ENCODE results near the gene ARL13B. TPM values are rescaled to one million over a fixed set of nuclear protein-coding genes. Genes with fewer than 3 reads are reported as not detected.

The ARL13B gene
- total RNA-seq, 1 donor from 2014 or later, result 12.1 TPM

- H3K4me3 Mint-ChIP-seq (ENCODE audit: unreplicated experiment), result no peak overlapping the region
- no peak for DNase-seq
- peaks cover 4% of the 10 kb centered on the region for H3K4me1 Mint-ChIP-seq (ENCODE audit: low read depth, unreplicated experiment)
- no peaks in the 10 kb centered on the region for H3K36me3 Mint-ChIP-seq (ENCODE audit: unreplicated experiment)
- no peak overlapping the region for H3K27ac Mint-ChIP-seq (ENCODE audit: unreplicated experiment)
- no peak for TF ChIP-seq CTCF (IDR thresholded peaks at IDR 0.05; ENCODE audit: partially characterized antibody, unreplicated experiment)
- H3K9me3 Mint-ChIP-seq (ENCODE audit: unreplicated experiment), result no peaks in the 10 kb centered on the region
- H3K27me3 Mint-ChIP-seq (ENCODE audit: unreplicated experiment), result peaks cover 1% of the 10 kb centered on the region
These were observed 31.3 kb downstream of the ARL13B start for GRCh38 chr3:94011233-94011711.

- Mint-ChIP-seq H3K4me3 (ENCODE audit: unreplicated experiment) (no peak overlapping the region), H3K27ac (ENCODE audit: unreplicated experiment) (no peak overlapping the region), H3K36me3 (ENCODE audit: unreplicated experiment) (no peaks in the 10 kb centered on the region), H3K27me3 (ENCODE audit: unreplicated experiment) (no peaks in the 10 kb centered on the region), H3K9me3 (ENCODE audit: unreplicated experiment) (no peaks in the 10 kb centered on the region), H3K4me1 (ENCODE audit: low read depth, unreplicated experiment) (peaks cover 4% of the 10 kb centered on the region)
- no peak for TF ChIP-seq CTCF (IDR thresholded peaks at IDR 0.05; ENCODE audit: partially characterized antibody, unreplicated experiment)
- DNase-seq, result no peak
These were observed 32.2 kb downstream of the ARL13B start for GRCh38 chr3:94012185-94012584.

- no peak for TF ChIP-seq CTCF (IDR thresholded peaks at IDR 0.05; ENCODE audit: partially characterized antibody, unreplicated experiment)
- DNase-seq, result no peak
- H3K4me3 Mint-ChIP-seq (ENCODE audit: unreplicated experiment), result no peak overlapping the region
- H3K27me3 Mint-ChIP-seq (ENCODE audit: unreplicated experiment), result peaks cover 1% of the 10 kb centered on the region
- H3K9me3 Mint-ChIP-seq (ENCODE audit: unreplicated experiment), result peaks cover 2% of the 10 kb centered on the region
- H3K4me1 Mint-ChIP-seq (ENCODE audit: low read depth, unreplicated experiment), result peaks cover 6% of the 10 kb centered on the region
- no peaks in the 10 kb centered on the region for H3K36me3 Mint-ChIP-seq (ENCODE audit: unreplicated experiment)
- no peak overlapping the region for H3K27ac Mint-ChIP-seq (ENCODE audit: unreplicated experiment)
These were observed 35.1 kb downstream of the ARL13B start for GRCh38 chr3:94015025-94015424.

- Mint-ChIP-seq H3K36me3 (ENCODE audit: unreplicated experiment) (no peaks in the 10 kb centered on the region), H3K4me3 (ENCODE audit: unreplicated experiment) (no peak overlapping the region), H3K27ac (ENCODE audit: unreplicated experiment) (no peak overlapping the region), H3K27me3 (ENCODE audit: unreplicated experiment) (peaks cover 1% of the 10 kb centered on the region), H3K9me3 (ENCODE audit: unreplicated experiment) (peaks cover 2% of the 10 kb centered on the region), H3K4me1 (ENCODE audit: low read depth, unreplicated experiment) (peaks cover 5% of the 10 kb centered on the region)
- DNase-seq, result no peak
- TF ChIP-seq CTCF (IDR thresholded peaks at IDR 0.05; ENCODE audit: partially characterized antibody, unreplicated experiment), result no peak
These were observed 39.7 kb downstream of the ARL13B start for GRCh38 chr3:94019659-94020058.

GRCh38 chr3:94020293-94020692, 40.3 kb downstream of the ARL13B start:
- Mint-ChIP-seq H3K4me1 (ENCODE audit: low read depth, unreplicated experiment) (peaks cover 2% of the 10 kb centered on the region), H3K36me3 (ENCODE audit: unreplicated experiment) (no peaks in the 10 kb centered on the region), H3K9me3 (ENCODE audit: unreplicated experiment) (peaks cover 2% of the 10 kb centered on the region), H3K27me3 (ENCODE audit: unreplicated experiment) (peaks cover 1% of the 10 kb centered on the region), H3K4me3 (ENCODE audit: unreplicated experiment) (no peak overlapping the region), H3K27ac (ENCODE audit: unreplicated experiment) (no peak overlapping the region)
- no peak for TF ChIP-seq CTCF (IDR thresholded peaks at IDR 0.05; ENCODE audit: partially characterized antibody, unreplicated experiment)
- DNase-seq, result no peak
